Osteoblast (primary cell): ENCODE results near the gene CNTN5. TPM values are rescaled to one million over a fixed set of nuclear protein-coding genes. Genes with fewer than 3 reads are reported as not detected.

ENCODE experiments used
- DNase-seq: peaks from one replicate; pipeline ENCODE4 v3.0.0; 2011; ENCODE audit warnings: low spot score, mixed read lengths; ENCODE audit not compliant: insufficient read length; ENCODE audit errors: missing footprints
- H2AFZ ChIP-seq: 2 replicates; pipeline ENCODE4 v1.6.0; 2011; ENCODE audit warnings: mild to moderate bottlenecking, low read length
- H3K27ac ChIP-seq: 2 replicates; pipeline ENCODE4 v1.5.1; 2011; ENCODE audit warnings: mild to moderate bottlenecking, low read depth, low read length, moderate library complexity
- H3K27me3 ChIP-seq: 2 replicates; pipeline ENCODE4 v1.6.0; 2012; ENCODE audit warnings: mild to moderate bottlenecking, control low read depth, inconsistent platforms, low read length, moderate library complexity; ENCODE audit not compliant: insufficient read depth
- H3K36me3 ChIP-seq: 2 replicates; pipeline ENCODE4 v1.5.1; 2011; ENCODE audit warnings: mild to moderate bottlenecking, low read length, control low read depth, moderate library complexity; ENCODE audit not compliant: insufficient read depth
- H3K4me1 ChIP-seq: 2 replicates; pipeline ENCODE4 v1.5.1; 2011; ENCODE audit warnings: mild to moderate bottlenecking, low read length, control low read depth, moderate library complexity; ENCODE audit not compliant: insufficient read depth
- H3K4me2 ChIP-seq: 2 replicates; pipeline ENCODE4 v1.6.0; 2011; ENCODE audit warnings: mild to moderate bottlenecking, low read length; ENCODE audit not compliant: insufficient read depth
- H3K4me3 ChIP-seq: fragments of 200-600 bp; sonication (generic); 3 replicates; pipeline ENCODE4 v1.5.1; 2012; ENCODE audit warnings: mild to moderate bottlenecking, low read length, inconsistent platforms; ENCODE audit not compliant: insufficient read depth
- H3K79me2 ChIP-seq: 2 replicates; pipeline ENCODE4 v1.6.0; 2012; ENCODE audit warnings: mild to moderate bottlenecking, low read length, control low read depth, inconsistent platforms; ENCODE audit not compliant: insufficient read depth
- H3K9me3 ChIP-seq: 2 replicates; pipeline ENCODE4 v1.5.1; 2011; ENCODE audit warnings: low read depth, low read length, control low read depth
- H4K20me1 ChIP-seq: 2 replicates; pipeline ENCODE4 v1.6.0; 2012; ENCODE audit warnings: mild to moderate bottlenecking, low read length, control low read depth; ENCODE audit not compliant: insufficient read depth
- total RNA-seq: library from RNA; depleted of rRNA; stranded (reverse); fragments of >200 nt; gene quantifications from 2 replicates; pipeline ENCODE4 v1.2.3, GENCODE V29; 2012
- TF ChIP-seq, protein P1 (sequence below): IDR thresholded peaks from 2 replicates; pipeline ENCODE4 v1.5.1; 2011; ENCODE audit warnings: mild to moderate bottlenecking, low read depth, low read length, moderate library complexity; ENCODE audit errors: extremely low read depth

Gene CNTN5
- total RNA-seq, 1 donor = not detected

DNA sequence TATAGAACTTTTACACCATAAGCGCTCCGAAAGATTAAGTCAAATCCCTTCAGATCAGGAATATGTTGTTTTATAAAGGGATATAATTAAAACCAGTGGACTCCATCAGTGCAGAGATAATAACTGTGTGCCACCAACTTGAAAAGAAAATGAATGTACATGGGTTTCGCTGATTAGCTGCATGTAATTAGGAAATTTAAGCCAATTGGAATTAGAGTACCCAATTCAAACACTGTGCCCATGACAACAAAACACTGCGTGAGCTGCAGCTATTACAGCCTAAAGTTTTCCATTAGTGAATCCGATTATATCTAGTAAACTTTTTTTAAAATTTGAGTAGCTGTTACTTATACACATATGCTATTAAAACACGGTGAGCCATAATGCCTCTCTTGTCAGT lies 1274.0 kb downstream of the CNTN5 start:
- Histone ChIP-seq H3K4me1 (no peaks in the 10 kb centered on the region), H3K36me3 (no peaks in the 10 kb centered on the region), H3K79me2 (no peaks in the 10 kb centered on the region), H2AFZ (no peak overlapping the region), H3K27me3 (no peaks in the 10 kb centered on the region), H3K4me2 (no peak overlapping the region), H3K9me3 (peaks cover 2% of the 10 kb centered on the region), H4K20me1 (no peaks in the 10 kb centered on the region), H3K4me3 (no peak overlapping the region), H3K27ac (no peak overlapping the region)
- DNase-seq = no peak
- TF ChIP-seq, protein P1, sequence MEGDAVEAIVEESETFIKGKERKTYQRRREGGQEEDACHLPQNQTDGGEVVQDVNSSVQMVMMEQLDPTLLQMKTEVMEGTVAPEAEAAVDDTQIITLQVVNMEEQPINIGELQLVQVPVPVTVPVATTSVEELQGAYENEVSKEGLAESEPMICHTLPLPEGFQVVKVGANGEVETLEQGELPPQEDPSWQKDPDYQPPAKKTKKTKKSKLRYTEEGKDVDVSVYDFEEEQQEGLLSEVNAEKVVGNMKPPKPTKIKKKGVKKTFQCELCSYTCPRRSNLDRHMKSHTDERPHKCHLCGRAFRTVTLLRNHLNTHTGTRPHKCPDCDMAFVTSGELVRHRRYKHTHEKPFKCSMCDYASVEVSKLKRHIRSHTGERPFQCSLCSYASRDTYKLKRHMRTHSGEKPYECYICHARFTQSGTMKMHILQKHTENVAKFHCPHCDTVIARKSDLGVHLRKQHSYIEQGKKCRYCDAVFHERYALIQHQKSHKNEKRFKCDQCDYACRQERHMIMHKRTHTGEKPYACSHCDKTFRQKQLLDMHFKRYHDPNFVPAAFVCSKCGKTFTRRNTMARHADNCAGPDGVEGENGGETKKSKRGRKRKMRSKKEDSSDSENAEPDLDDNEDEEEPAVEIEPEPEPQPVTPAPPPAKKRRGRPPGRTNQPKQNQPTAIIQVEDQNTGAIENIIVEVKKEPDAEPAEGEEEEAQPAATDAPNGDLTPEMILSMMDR = no peak

- Histone ChIP-seq H3K27ac (no peak overlapping the region), H3K36me3 (no peaks in the 10 kb centered on the region), H3K79me2 (no peaks in the 10 kb centered on the region), H3K4me1 (no peaks in the 10 kb centered on the region), H4K20me1 (no peaks in the 10 kb centered on the region), H2AFZ (no peak overlapping the region), H3K9me3 (peaks cover 2% of the 10 kb centered on the region), H3K4me2 (no peak overlapping the region), H3K27me3 (no peaks in the 10 kb centered on the region), H3K4me3 (no peak overlapping the region)
- DNase-seq = no peak
- TF ChIP-seq, protein P1 = no peak
Measured at GRCh38 chr11:100296051-100296679, 1275.4 kb downstream of the CNTN5 start.

DNA sequence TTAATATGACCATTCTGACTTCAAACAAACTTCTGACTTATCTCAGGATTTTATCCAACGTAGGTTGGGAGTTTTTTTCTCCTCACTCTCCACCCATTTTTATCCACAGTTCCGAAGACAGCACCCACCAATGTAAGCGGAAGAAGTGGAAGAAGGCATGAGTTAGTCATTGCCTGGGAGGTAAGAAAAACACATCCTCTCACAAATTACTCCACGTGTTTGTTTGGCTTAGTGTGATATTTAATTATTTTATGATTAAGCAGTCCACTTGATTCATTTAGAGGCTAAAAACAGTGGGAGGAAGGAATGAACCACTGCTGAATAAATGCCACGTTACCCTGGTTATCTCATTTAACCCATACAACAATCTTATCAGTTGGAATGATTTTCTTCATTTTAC lies 1276.8 kb downstream of the CNTN5 start:
- Histone ChIP-seq H4K20me1 (no peaks in the 10 kb centered on the region), H3K4me3 (no peak overlapping the region), H3K36me3 (no peaks in the 10 kb centered on the region), H3K79me2 (no peaks in the 10 kb centered on the region), H2AFZ (no peak overlapping the region), H3K27me3 (no peaks in the 10 kb centered on the region), H3K27ac (no peak overlapping the region), H3K4me1 (no peaks in the 10 kb centered on the region), H3K9me3 (peaks cover 2% of the 10 kb centered on the region), H3K4me2 (no peak overlapping the region)
- DNase-seq = no peak
- TF ChIP-seq, protein P1 = no peak

DNA sequence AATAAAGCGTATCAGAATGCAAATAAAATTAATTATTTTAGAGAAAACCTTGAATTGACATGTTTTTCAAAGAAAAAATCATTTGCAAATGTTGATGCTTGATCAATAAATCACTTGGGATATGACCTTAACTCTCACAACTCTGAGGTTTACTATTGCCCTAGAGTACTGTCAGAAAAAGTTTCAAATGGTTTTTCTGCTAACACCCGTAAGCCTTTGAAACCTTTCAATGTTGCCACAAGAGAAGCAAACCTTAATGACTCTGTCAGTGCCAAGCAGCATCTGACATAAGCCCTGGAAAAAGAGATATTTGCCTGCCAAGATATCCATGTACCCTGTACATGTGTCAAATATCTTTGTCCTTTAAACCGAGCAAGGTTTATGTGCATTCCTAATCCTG lies 1282.1 kb downstream of the CNTN5 start:
- H3K4me1 ChIP-seq = no peaks in the 10 kb centered on the region
- H3K4me2 ChIP-seq = no peak overlapping the region
- H4K20me1 ChIP-seq = no peaks in the 10 kb centered on the region
- H3K27ac ChIP-seq = no peak overlapping the region
- no peaks in the 10 kb centered on the region for H3K79me2 ChIP-seq
- TF ChIP-seq, protein P1 = no peak
- no peak overlapping the region for H2AFZ ChIP-seq
- no peak overlapping the region for H3K4me3 ChIP-seq
- no peaks in the 10 kb centered on the region for H3K27me3 ChIP-seq
- peaks cover 2% of the 10 kb centered on the region for H3K9me3 ChIP-seq
- H3K36me3 ChIP-seq = no peaks in the 10 kb centered on the region
- DNase-seq = no peak
